SK-N-SH (cell line): Measurements from ENCODE around the gene PDGFRB. TPM values are rescaled to one million over a fixed set of nuclear protein-coding genes. Genes with fewer than 3 reads are reported as not detected.

ENCODE experiments used
- CTCF ChIA-PET: fragments of 300-600, 350-600 bp; formaldehyde crosslinking; extraction: SDS; loops from one replicate; lab custom pipeline; 2021; lab: Yijun Ruan, JAX
- POLR2A ChIA-PET: fragments of 350-600 bp; sonication (Branson Sonifier 250); formaldehyde crosslinking; extraction: SDS; loops from one replicate; lab custom pipeline; 2020; ENCODE audit warnings: antibody characterized with exemption, inconsistent platforms; lab: Yijun Ruan, JAX
- DNase-seq: peaks from one replicate; pipeline ENCODE4 v3.0.0; 2012
- H2AFZ ChIP-seq: fragments of 200-600 bp; sonication (generic); 2 replicates; pipeline ENCODE4 v1.8.1; 2016; ENCODE audit warnings: antibody characterized with exemption, mild to moderate bottlenecking, low read depth
- H3F3A ChIP-seq: fragments of 200-600 bp; sonication (generic); replicated peaks from 2 replicates; pipeline ENCODE3; 2016; ENCODE audit warnings: antibody characterized with exemption, mild to moderate bottlenecking; ENCODE audit not compliant: insufficient read depth
- H3K27ac ChIP-seq, 2 experiments: fragments of 200-500 bp in 1 of 2; fragments of 200-600 bp in 1 of 2; sonication (Bioruptor generic) in 1 of 2; sonication (generic), shearing (Covaris generic) in 1 of 2; 2 replicates each; pipeline versions ENCODE4 v1.5.1 to v1.6.1; 2014 to 2016; ENCODE audit warnings: low read depth in 2 of 2, inconsistent platforms in 1 of 2, low read length in 1 of 2, mild to moderate bottlenecking in 1 of 2, mixed read lengths in 1 of 2
- H3K27me3 ChIP-seq: fragments of 200-600 bp; sonication (generic), shearing (Covaris generic); 2 replicates; pipeline ENCODE4 v1.6.1; 2016; ENCODE audit warnings: mixed run types; ENCODE audit not compliant: insufficient read depth
- H3K36me3 ChIP-seq, 2 experiments: fragments of 200-500 bp in 1 of 2; fragments of 200-600 bp in 1 of 2; sonication (Bioruptor generic) in 1 of 2; sonication (generic) in 1 of 2; replicated peaks in 1 of 2; 2 replicates each; pipeline versions ENCODE3 to v1.5.1; 2014 to 2016; ENCODE audit warnings: low read length in 1 of 2, mild to moderate bottlenecking in 1 of 2; ENCODE audit not compliant: insufficient read depth in 2 of 2, control insufficient read depth in 1 of 2
- H3K4me1 ChIP-seq, 2 experiments: fragments of 200-500 bp in 1 of 2; fragments of 200-600 bp in 1 of 2; sonication (Bioruptor generic) in 1 of 2; sonication (generic), shearing (Covaris generic) in 1 of 2; 2 replicates each; pipeline versions ENCODE4 v1.5.1 to v1.6.1; 2014 to 2016; ENCODE audit warnings: low read depth in 1 of 2, low read length in 1 of 2, mixed run types in 1 of 2; ENCODE audit not compliant: insufficient read depth in 2 of 2, control insufficient read depth in 1 of 2
- H3K4me2 ChIP-seq: fragments of 200-600 bp; sonication (generic), shearing (Covaris generic); 2 replicates; pipeline ENCODE4 v1.6.1; 2017; ENCODE audit warnings: mixed run types
- H3K4me3 ChIP-seq, 2 experiments: fragments of 200-500 bp in 1 of 2; fragments of 200-600 bp in 1 of 2; sonication (Bioruptor generic) in 1 of 2; sonication (generic), shearing (Covaris generic) in 1 of 2; 2 replicates each; pipeline versions ENCODE4 v1.5.1 to v1.8.1; 2014 to 2016; ENCODE audit warnings: low read depth in 2 of 2, inconsistent platforms in 1 of 2, low read length in 1 of 2, mild to moderate bottlenecking in 1 of 2, mixed read lengths in 1 of 2, moderate library complexity in 1 of 2
- H3K79me2 ChIP-seq: fragments of 200-600 bp; sonication (generic); 2 replicates; pipeline ENCODE4 v1.8.1; 2017; ENCODE audit warnings: mild to moderate bottlenecking; ENCODE audit not compliant: insufficient read depth
- H3K9ac ChIP-seq: fragments of 200-600 bp; sonication (generic); 2 replicates; pipeline ENCODE4 v1.6.1; 2017; ENCODE audit warnings: mixed run types
- H3K9me2 ChIP-seq: fragments of 200-600 bp; sonication (generic); 2 replicates; pipeline ENCODE4 v1.6.1; 2017; ENCODE audit warnings: mixed run types
- H3K9me3 ChIP-seq: fragments of 200-600 bp; sonication (generic); 2 replicates; pipeline ENCODE4 v1.6.1; 2017; ENCODE audit warnings: mixed run types, mild to moderate bottlenecking, moderate library complexity
- H4K20me1 ChIP-seq: fragments of 200-600 bp; sonication (generic); 2 replicates; pipeline ENCODE4 v1.6.1; 2017; ENCODE audit warnings: mild to moderate bottlenecking, mixed run types; ENCODE audit not compliant: insufficient read depth
- CHD2 ChIP-seq: fragments of 150-350 bp; IDR thresholded peaks from 2 replicates; pipeline ENCODE4 v1.6.1; 2018; ENCODE audit warnings: low read length; ENCODE audit not compliant: partially characterized antibody
- CTCF ChIP-seq: fragments of 200-600 bp; sonication (generic); IDR thresholded peaks from 2 replicates; pipeline ENCODE4 v1.6.1; 2017; ENCODE audit warnings: antibody characterized with exemption, mild to moderate bottlenecking, moderate library complexity
- FOSL2 ChIP-seq: IDR thresholded peaks from 2 replicates; pipeline ENCODE4 v1.4.0; 2012; ENCODE audit warnings: low read depth, mild to moderate bottlenecking, moderate library complexity, borderline replicate concordance
- GABPA ChIP-seq: IDR thresholded peaks from 2 replicates; pipeline ENCODE4 v1.4.0; 2012; ENCODE audit warnings: low read depth, mild to moderate bottlenecking
- GATA2 ChIP-seq: sonication (generic); formaldehyde crosslinking; IDR thresholded peaks from 2 replicates; pipeline ENCODE4 v1.5.0; 2020; ENCODE audit warnings: mild to moderate bottlenecking, missing genetic modification reagents
- JUND ChIP-seq: IDR thresholded peaks from 2 replicates; pipeline ENCODE4 v1.4.0; 2012
- RAD21 ChIP-seq: IDR thresholded peaks from 2 replicates; pipeline ENCODE4 v1.6.1; 2012; ENCODE audit warnings: mild to moderate bottlenecking, low read length
- RFX5 ChIP-seq: IDR thresholded peaks from 2 replicates; pipeline ENCODE4 v1.6.1; 2012; ENCODE audit warnings: mild to moderate bottlenecking, improper control_type of control experiment, low read length
- RXRA ChIP-seq: IDR thresholded peaks from 2 replicates; pipeline ENCODE4 v1.4.0; 2012; ENCODE audit warnings: low read depth, mild to moderate bottlenecking, borderline replicate concordance
- SIN3A ChIP-seq: IDR thresholded peaks from 2 replicates; pipeline ENCODE4 v1.6.1; 2012; ENCODE audit warnings: low read depth, mild to moderate bottlenecking, low read length, moderate library complexity, borderline replicate concordance
- SMC3 ChIP-seq: IDR thresholded peaks from 2 replicates; pipeline ENCODE4 v1.6.1; 2012; ENCODE audit warnings: low read depth, low read length, improper control_type of control experiment
- TCF12 ChIP-seq: IDR thresholded peaks from 2 replicates; pipeline ENCODE4 v1.4.0; 2012
- YY1 ChIP-seq: IDR thresholded peaks from 2 replicates; pipeline ENCODE4 v1.4.0; 2012; ENCODE audit warnings: low read depth, mild to moderate bottlenecking
- WGBS: methylation state at CpG from one replicate; pipeline ENCODE4 v1.1.6; 2017; ENCODE audit warnings: low lambda C conversion rate; 5-methylcytosine and 5-hydroxymethylcytosine counted together
- polyA plus RNA-seq, 3 experiments: library from polyadenylated mRNA; depleted of rRNA; stranded (reverse); fragments of >200 nt; gene quantifications; 2 replicates each; pipeline ENCODE4 v1.2.3, GENCODE V29; 2012
- TF ChIP-seq, protein P1 (sequence below): IDR thresholded peaks from 2 replicates; pipeline ENCODE4 v1.4.0; 2012; ENCODE audit warnings: low read depth, borderline replicate concordance

The PDGFRB gene
- polyA plus RNA-seq, 1 of the 3 experiments (the other 2 are of a cell fraction), result 32.1 TPM

DNA sequence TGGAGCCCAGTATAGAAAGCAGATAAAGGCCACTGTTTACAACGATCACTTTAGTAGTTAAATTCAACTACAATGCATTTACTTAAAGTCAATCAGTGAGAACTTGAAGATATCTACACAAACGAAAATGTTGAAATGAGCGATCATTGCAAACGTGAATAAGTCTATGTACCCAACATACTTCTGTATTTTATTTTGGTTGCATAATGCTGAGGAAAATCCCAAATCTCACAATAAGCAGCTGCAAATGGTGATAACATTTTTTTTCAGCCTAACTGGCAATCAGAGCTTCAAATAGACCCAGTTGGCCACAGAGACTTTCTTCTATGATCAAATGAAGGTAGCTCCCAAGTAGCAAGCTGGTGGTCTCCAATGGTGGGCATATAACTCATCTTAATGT lies 32.1 kb downstream of the PDGFRB start:
- no peak overlapping the region for H3K4me2 ChIP-seq
- 80% methylated on average over 4 of the region's 4 CpGs for WGBS
- no peaks in the 10 kb centered on the region for H3K4me1 ChIP-seq
- TF ChIP-seq SIN3A (no peak), SMC3 (no peak), FOSL2 (no peak), TCF12 (no peak), CHD2 (no peak), GABPA (no peak), GATA2 (CRISPR knock-in tag) (no peak), YY1 (no peak), RXRA (no peak), JUND (no peak), CTCF (no peak), RFX5 (no peak), RAD21 (no peak)
- TF ChIP-seq, protein P1, sequence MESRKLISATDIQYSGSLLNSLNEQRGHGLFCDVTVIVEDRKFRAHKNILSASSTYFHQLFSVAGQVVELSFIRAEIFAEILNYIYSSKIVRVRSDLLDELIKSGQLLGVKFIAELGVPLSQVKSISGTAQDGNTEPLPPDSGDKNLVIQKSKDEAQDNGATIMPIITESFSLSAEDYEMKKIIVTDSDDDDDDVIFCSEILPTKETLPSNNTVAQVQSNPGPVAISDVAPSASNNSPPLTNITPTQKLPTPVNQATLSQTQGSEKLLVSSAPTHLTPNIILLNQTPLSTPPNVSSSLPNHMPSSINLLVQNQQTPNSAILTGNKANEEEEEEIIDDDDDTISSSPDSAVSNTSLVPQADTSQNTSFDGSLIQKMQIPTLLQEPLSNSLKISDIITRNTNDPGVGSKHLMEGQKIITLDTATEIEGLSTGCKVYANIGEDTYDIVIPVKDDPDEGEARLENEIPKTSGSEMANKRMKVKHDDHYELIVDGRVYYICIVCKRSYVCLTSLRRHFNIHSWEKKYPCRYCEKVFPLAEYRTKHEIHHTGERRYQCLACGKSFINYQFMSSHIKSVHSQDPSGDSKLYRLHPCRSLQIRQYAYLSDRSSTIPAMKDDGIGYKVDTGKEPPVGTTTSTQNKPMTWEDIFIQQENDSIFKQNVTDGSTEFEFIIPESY, result no peak
- TF ChIP-seq, all 33 proteins: peak for 0
- H2AFZ ChIP-seq, result no peak overlapping the region
- no peak overlapping the region for H3K4me3 ChIP-seq
- no peak overlapping the region for H3K27ac ChIP-seq
- H3K36me3 ChIP-seq, result peaks cover 21 to 84% of the 10 kb centered on the region in 2 experiments
- H3K9ac ChIP-seq, result no peak overlapping the region
- no peak for DNase-seq
- CTCF ChIA-PET, result interaction anchor here (0.8 to 12.5 kb wide), 5 partner anchors 8 to 93 kb away, joined by 3 to 173 read pairs (median 3); no protein-coding TSS in a partner anchor
- no peaks in the 10 kb centered on the region for H4K20me1 ChIP-seq
- no peaks in the 10 kb centered on the region for H3K9me2 ChIP-seq
- H3K79me2 ChIP-seq, result no peaks in the 10 kb centered on the region
- no peaks in the 10 kb centered on the region for H3F3A ChIP-seq
- no peaks in the 10 kb centered on the region for H3K9me3 ChIP-seq
- H3K27me3 ChIP-seq, result no peaks in the 10 kb centered on the region
- POLR2A ChIA-PET, result interaction anchor here (2.6 kb wide), 1 partner anchor 12 kb away, joined by 8 read pairs; no protein-coding TSS in a partner anchor
